Right lobe of liver (tissue), 4 donors: Measurements from ENCODE around the gene TRIP6.

ENCODE experiments used
- POLR2A ChIP-seq: fragments of 450-650 bp; IDR thresholded peaks from one replicate; pipeline ENCODE4 v1.6.1; 2017; ENCODE audit warnings: antibody characterized with exemption, mild to moderate bottlenecking
- TF ChIP-seq, protein P1 (sequence below), 4 donors: fragments of 200-600 bp in 3 of 4; fragments of 450-650 bp in 1 of 4; IDR thresholded peaks; one replicate each; pipeline versions ENCODE4 v1.5.1 to v1.8.0; 2016 to 2022; ENCODE audit warnings: antibody characterized with exemption in 4 of 4, mild to moderate bottlenecking in 2 of 4
- donor health status: DM: no; HTN: no; CAD: no.
- donor health status: DM: no; HTN: no; CAD: no.
- donor health status: DM: no; HTN: yes; CAD: no.

DNA sequence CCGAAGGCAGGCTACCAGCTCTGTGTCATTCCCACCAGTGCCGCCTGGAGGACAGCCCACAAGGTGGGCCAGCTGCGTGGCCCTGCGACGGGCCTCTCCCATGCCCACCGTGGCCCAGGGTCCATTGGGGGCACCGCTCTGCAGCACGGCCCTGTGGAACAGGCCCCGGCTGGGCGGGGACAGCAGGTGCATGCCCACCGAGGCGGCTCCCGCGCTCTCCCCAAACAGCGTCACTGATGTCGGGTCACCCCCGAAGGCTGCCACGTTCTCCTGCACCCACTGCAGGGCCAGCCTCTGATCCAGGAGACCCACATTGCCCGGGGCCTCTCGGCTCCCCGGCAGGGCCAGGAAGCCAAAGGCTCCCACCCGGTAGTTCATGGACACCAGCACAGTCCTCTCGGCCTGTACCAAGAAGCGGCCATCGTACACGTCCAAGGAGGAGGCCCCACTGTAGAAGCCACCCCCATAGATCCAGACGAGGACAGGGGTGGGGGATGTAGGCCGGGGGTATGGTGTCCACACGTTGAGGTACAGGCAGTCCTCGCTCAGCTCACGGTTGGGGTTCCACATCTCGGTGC, 26.2 kb downstream of the TRIP6 start:
- TF ChIP-seq, protein P1, sequence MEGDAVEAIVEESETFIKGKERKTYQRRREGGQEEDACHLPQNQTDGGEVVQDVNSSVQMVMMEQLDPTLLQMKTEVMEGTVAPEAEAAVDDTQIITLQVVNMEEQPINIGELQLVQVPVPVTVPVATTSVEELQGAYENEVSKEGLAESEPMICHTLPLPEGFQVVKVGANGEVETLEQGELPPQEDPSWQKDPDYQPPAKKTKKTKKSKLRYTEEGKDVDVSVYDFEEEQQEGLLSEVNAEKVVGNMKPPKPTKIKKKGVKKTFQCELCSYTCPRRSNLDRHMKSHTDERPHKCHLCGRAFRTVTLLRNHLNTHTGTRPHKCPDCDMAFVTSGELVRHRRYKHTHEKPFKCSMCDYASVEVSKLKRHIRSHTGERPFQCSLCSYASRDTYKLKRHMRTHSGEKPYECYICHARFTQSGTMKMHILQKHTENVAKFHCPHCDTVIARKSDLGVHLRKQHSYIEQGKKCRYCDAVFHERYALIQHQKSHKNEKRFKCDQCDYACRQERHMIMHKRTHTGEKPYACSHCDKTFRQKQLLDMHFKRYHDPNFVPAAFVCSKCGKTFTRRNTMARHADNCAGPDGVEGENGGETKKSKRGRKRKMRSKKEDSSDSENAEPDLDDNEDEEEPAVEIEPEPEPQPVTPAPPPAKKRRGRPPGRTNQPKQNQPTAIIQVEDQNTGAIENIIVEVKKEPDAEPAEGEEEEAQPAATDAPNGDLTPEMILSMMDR (IDR thresholded peaks at IDR 0.05), result no peak
- no peak for TF ChIP-seq POLR2A
